K562 (cell line): ENCODE data around the gene BCAS1. TPM values are rescaled to one million over a fixed set of nuclear protein-coding genes. Genes with fewer than 3 reads are reported as not detected.

Experiments used
- ATAC-seq: fragments of 200-7000 bp; cut with Tn5 transposase; 3 replicates; pipeline ENCODE4 v1.9.1; 2020; ENCODE audit warnings: moderate library complexity
- BruUV-seq: library from RNA; stranded (reverse); fragments of 400-500 nt; replicated peaks from 2 replicates; lab custom pipeline; 2021; lab: Mats Ljungman, UMichigan
- CTCF ChIA-PET: fragments of 300-600 bp; formaldehyde crosslinking; extraction: SDS; loops from one replicate; lab custom pipeline; 2021; ENCODE audit warnings: low intra/inter-chr PET ratio; lab: Yijun Ruan, JAX
- POLR2A ChIA-PET: fragments of 300-600, 350-650 bp; sonication (Branson Sonifier 250); formaldehyde crosslinking; extraction: SDS; loops from one replicate; lab custom pipeline; 2021; ENCODE audit warnings: antibody characterized with exemption, inconsistent platforms; lab: Yijun Ruan, JAX
- DNase-seq, 4 experiments: peaks; one replicate each; pipeline versions ENCODE4 v3.0.0 to v3.0.0-alpha.2; 2011 to 2018; ENCODE audit warnings: low spot score in 3 of 4, mixed read lengths in 3 of 4; ENCODE audit errors: extremely low read depth in 1 of 4
- FAIRE-seq: peaks from 2 replicates; lab custom pipeline; 2011; peaks lifted over from hg19 to GRCh38; lab: Jason Lieb, UNC
- H2AFZ ChIP-seq: 2 replicates; pipeline ENCODE4 v1.6.0; 2011; ENCODE audit warnings: low read depth, low read length, control low read depth, inconsistent platforms
- H3K27ac ChIP-seq: fragments of 200-600 bp; 3 replicates; pipeline ENCODE4 v1.8.0; 2011; ENCODE audit warnings: low read depth, mild to moderate bottlenecking, control low read depth, inconsistent platforms, low read length, moderate library complexity, mixed read lengths; ENCODE audit errors: extremely low read depth
- H3K27me3 ChIP-seq, 2 experiments: fragments of 300-600 bp in 1 of 2; 2 replicates in 1 of 2; 3 replicates in 1 of 2; pipeline versions ENCODE4 v1.6.0 to v1.8.0; 2011; ENCODE audit warnings: inconsistent platforms in 2 of 2, low read length in 2 of 2, mild to moderate bottlenecking in 1 of 2, mixed read lengths in 1 of 2, moderate library complexity in 1 of 2; ENCODE audit not compliant: control insufficient read depth in 2 of 2, insufficient read depth in 2 of 2
- H3K36me3 ChIP-seq: fragments of 300-600 bp; 3 replicates; pipeline ENCODE4 v1.8.0; 2011; ENCODE audit warnings: mild to moderate bottlenecking, low read length, inconsistent platforms; ENCODE audit not compliant: control insufficient read depth, insufficient read depth
- H3K4me1 ChIP-seq, 2 experiments: fragments of 200-600 bp in 1 of 2; replicated peaks in 1 of 2; 2 replicates in 1 of 2; 3 replicates in 1 of 2; pipeline versions ENCODE4 v1.5.1 to v1.8.0; 2011; ENCODE audit warnings: inconsistent platforms in 2 of 2, low read length in 2 of 2, mild to moderate bottlenecking in 1 of 2, mixed read lengths in 1 of 2, moderate library complexity in 1 of 2; ENCODE audit not compliant: control insufficient read depth in 2 of 2, insufficient read depth in 2 of 2
- H3K4me2 ChIP-seq: 2 replicates; pipeline ENCODE4 v1.6.1; 2011; ENCODE audit warnings: low read length, control low read depth, inconsistent platforms, mixed read lengths; ENCODE audit not compliant: insufficient read depth
- H3K4me3 ChIP-seq: fragments of 200-600 bp; sonication (generic), shearing (Covaris generic); 2 replicates; pipeline ENCODE4 v1.5.1; 2016; ENCODE audit warnings: control low read depth, inconsistent platforms
- H3K79me2 ChIP-seq: fragments of 200-600 bp; 3 replicates; pipeline ENCODE4 v1.8.0; 2011; ENCODE audit warnings: low read length, inconsistent platforms; ENCODE audit not compliant: control insufficient read depth, insufficient read depth
- H3K9ac ChIP-seq, 2 experiments: 2 replicates each; pipeline versions ENCODE4 v1.6.0 to v1.6.1; 2011; ENCODE audit warnings: low read depth in 2 of 2, low read length in 2 of 2, control low read depth in 1 of 2, inconsistent platforms in 1 of 2, mild to moderate bottlenecking in 1 of 2, mixed read lengths in 1 of 2; ENCODE audit not compliant: insufficient read depth in 1 of 2
- H3K9me1 ChIP-seq: one replicate; pipeline ENCODE4 v1.6.0; 2011; ENCODE audit warnings: inconsistent platforms, mild to moderate bottlenecking, low read length, moderate library complexity; ENCODE audit not compliant: control insufficient read depth, insufficient read depth
- H3K9me3 ChIP-seq: replicated peaks from 2 replicates; pipeline ENCODE4 v1.5.1; 2011; ENCODE audit warnings: low read depth, low read length, inconsistent platforms; ENCODE audit not compliant: control insufficient read depth, insufficient read depth
- H4K20me1 ChIP-seq: replicated peaks from 2 replicates; pipeline ENCODE4 v1.6.1; 2011; ENCODE audit warnings: low read length, inconsistent platforms, mixed read lengths; ENCODE audit not compliant: control insufficient read depth, insufficient read depth
- MIER1 ChIP-seq: fragments of 450-650 bp; IDR thresholded peaks from 2 replicates; pipeline ENCODE4 v1.6.1; 2016; ENCODE audit warnings: antibody characterized with exemption, mild to moderate bottlenecking, low read depth
- NCOA2 ChIP-seq, 2 experiments: fragments of 450-650 bp; IDR thresholded peaks; 2 replicates each; pipeline ENCODE4 v1.6.1; 2018; ENCODE audit warnings: mild to moderate bottlenecking in 2 of 2, moderate library complexity in 1 of 2; ENCODE audit not compliant: partially characterized antibody in 2 of 2
- STAG1 ChIP-seq: sonication (generic); formaldehyde crosslinking; IDR thresholded peaks from 2 replicates; pipeline ENCODE4 v1.5.0; 2020; ENCODE audit warnings: missing genetic modification reagents, borderline replicate concordance
- TAF1 ChIP-seq: IDR thresholded peaks from 2 replicates; pipeline ENCODE4 v1.6.1; 2011; ENCODE audit warnings: mild to moderate bottlenecking, low read length, moderate library complexity; ENCODE audit not compliant: insufficient read depth, control insufficient read depth, severe bottlenecking; ENCODE audit errors: extremely low read depth
- ZNF77 ChIP-seq: fragments of 250-450 bp; sonication (Bioruptor Pico); IDR thresholded peaks from 2 replicates; pipeline ENCODE4 v1.5.0; 2020
- WGBS: fragments of 100-300 bp; shearing (Covaris generic); methylation state at CpG from one replicate; pipeline ENCODE4 v1.1.6; 2016; ENCODE audit warnings: low coverage, mixed read lengths; ENCODE audit not compliant: insufficient coverage; ENCODE audit errors: missing lambda C conversion rate; 5-methylcytosine and 5-hydroxymethylcytosine counted together
- in situ Hi-C: fragments of 300-500 bp; cut with MboI; formaldehyde crosslinking; loops from 4 replicates; pipeline ENCODE4 v1.15.0; 2018; ENCODE audit warnings: inconsistent platforms, mixed read lengths
- intact Hi-C: fragments of 100-400 bp; cut with micrococcal nuclease; formaldehyde crosslinking; loops from 2 replicates; pipeline ENCODE4 v1.14.2; 2022
- polyA plus RNA-seq, 8 experiments: library from polyadenylated mRNA; depleted of rRNA in 4 of 8; stranded (reverse) in 5 of 8; unstranded in 3 of 8; fragments of >200 nt; fragmentation: Nextera tagmentation in 2 of 8; fragmentation: Illumina TruSeq in 1 of 8; extraction: Ambion mirVana in 2 of 8; extraction: Trizol in 1 of 8; gene quantifications; 2 replicates each; pipeline versions ENCODE4 v1.2.1 to v1.2.3, GENCODE V29; 2011 to 2014; ENCODE audit warnings: inconsistent platforms in 1 of 8, missing spikeins in 1 of 8
- total RNA-seq, 7 experiments: library from RNA; depleted of rRNA in 6 of 7; stranded (reverse); fragments of >200 nt in 6 of 7; fragmentation: Illumina TruSeq in 2 of 7; extraction: Trizol in 2 of 7; gene quantifications; 2 replicates each; pipeline versions ENCODE4 v1.2.1 to v1.2.3, GENCODE V29; 2011 to 2021; ENCODE audit warnings: low replicate concordance in 1 of 7
- TF ChIP-seq, protein P1 (sequence below): fragments of 250-450 bp; sonication (Bioruptor Pico); IDR thresholded peaks from 2 replicates; pipeline ENCODE4 v1.4.0; 2020; ENCODE audit warnings: borderline replicate concordance
- TF ChIP-seq, protein P2 (sequence below): fragments of 250-450 bp; sonication (Bioruptor Pico); IDR thresholded peaks from 2 replicates; pipeline ENCODE4 v1.8.0; 2021; ENCODE audit warnings: mild to moderate bottlenecking, moderate library complexity
- TF ChIP-seq, protein P3 (sequence below), 3 experiments: fragments of 200-800 bp in 1 of 3; fragments of 250-450 bp in 1 of 3; fragments of 450-650 bp in 1 of 3; sonication (Bioruptor Pico) in 1 of 3; sonication (Bioruptor generic) in 1 of 3; formaldehyde crosslinking in 1 of 3; IDR thresholded peaks; 2 replicates each; pipeline versions ENCODE4 v1.6.1 to v1.8.0; 2016 to 2022; ENCODE audit warnings: mild to moderate bottlenecking in 2 of 3, missing genetic modification characterization in 2 of 3, missing compliant biosample characterization in 1 of 3, moderate library complexity in 1 of 3

Gene BCAS1
- total and polyA plus RNA-seq, 9 of the 15 experiments (the other 6 are each of a cell fraction or from before 2014, with no cell fraction given) = 0.18 to 2.3 (median 0.93) TPM

DNA sequence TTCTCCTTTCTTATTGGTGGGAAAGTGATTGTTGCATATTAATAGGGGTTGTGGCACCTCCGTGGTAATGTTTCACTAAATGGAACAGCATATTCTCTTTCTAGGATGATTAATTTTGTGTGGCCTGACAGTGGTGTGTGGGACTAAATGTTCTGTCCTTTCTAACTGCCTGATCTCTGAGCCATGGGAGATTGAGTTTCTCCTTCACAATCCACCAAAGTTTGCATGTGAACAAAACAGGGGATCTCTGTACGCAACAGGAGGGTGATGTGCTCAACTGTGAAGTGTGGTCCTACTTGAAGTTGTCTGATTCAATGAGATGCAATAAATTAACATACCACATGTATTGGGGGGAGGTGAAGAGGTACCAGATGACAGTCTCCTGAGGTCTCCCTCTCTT lies 19.3 kb downstream of the BCAS1 start:
- TF ChIP-seq NCOA2 (IDR thresholded peaks at IDR 0.05; ENCODE audit: partially characterized antibody in 2 of 2) (no peak), ZNF77 (CRISPR knock-in tag) (no peak), TAF1 (no peak), STAG1 (CRISPR knock-in tag) (no peak), MIER1 (no peak)
- TF ChIP-seq, protein P1, sequence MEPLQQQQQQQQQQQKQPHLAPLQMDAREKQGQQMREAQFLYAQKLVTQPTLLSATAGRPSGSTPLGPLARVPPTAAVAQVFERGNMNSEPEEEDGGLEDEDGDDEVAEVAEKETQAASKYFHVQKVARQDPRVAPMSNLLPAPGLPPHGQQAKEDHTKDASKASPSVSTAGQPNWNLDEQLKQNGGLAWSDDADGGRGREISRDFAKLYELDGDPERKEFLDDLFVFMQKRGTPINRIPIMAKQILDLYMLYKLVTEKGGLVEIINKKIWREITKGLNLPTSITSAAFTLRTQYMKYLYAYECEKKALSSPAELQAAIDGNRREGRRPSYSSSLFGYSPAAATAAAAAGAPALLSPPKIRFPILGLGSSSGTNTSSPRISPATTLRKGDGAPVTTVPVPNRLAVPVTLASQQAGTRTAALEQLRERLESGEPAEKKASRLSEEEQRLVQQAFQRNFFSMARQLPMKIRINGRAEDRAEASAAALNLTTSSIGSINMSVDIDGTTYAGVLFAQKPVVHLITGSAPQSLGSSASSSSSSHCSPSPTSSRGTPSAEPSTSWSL (CRISPR knock-in tag) = no peak
- TF ChIP-seq, protein P2, sequence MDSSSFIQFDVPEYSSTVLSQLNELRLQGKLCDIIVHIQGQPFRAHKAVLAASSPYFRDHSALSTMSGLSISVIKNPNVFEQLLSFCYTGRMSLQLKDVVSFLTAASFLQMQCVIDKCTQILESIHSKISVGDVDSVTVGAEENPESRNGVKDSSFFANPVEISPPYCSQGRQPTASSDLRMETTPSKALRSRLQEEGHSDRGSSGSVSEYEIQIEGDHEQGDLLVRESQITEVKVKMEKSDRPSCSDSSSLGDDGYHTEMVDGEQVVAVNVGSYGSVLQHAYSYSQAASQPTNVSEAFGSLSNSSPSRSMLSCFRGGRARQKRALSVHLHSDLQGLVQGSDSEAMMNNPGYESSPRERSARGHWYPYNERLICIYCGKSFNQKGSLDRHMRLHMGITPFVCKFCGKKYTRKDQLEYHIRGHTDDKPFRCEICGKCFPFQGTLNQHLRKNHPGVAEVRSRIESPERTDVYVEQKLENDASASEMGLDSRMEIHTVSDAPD (CRISPR knock-in tag) = no peak
- TF ChIP-seq, protein P3, sequence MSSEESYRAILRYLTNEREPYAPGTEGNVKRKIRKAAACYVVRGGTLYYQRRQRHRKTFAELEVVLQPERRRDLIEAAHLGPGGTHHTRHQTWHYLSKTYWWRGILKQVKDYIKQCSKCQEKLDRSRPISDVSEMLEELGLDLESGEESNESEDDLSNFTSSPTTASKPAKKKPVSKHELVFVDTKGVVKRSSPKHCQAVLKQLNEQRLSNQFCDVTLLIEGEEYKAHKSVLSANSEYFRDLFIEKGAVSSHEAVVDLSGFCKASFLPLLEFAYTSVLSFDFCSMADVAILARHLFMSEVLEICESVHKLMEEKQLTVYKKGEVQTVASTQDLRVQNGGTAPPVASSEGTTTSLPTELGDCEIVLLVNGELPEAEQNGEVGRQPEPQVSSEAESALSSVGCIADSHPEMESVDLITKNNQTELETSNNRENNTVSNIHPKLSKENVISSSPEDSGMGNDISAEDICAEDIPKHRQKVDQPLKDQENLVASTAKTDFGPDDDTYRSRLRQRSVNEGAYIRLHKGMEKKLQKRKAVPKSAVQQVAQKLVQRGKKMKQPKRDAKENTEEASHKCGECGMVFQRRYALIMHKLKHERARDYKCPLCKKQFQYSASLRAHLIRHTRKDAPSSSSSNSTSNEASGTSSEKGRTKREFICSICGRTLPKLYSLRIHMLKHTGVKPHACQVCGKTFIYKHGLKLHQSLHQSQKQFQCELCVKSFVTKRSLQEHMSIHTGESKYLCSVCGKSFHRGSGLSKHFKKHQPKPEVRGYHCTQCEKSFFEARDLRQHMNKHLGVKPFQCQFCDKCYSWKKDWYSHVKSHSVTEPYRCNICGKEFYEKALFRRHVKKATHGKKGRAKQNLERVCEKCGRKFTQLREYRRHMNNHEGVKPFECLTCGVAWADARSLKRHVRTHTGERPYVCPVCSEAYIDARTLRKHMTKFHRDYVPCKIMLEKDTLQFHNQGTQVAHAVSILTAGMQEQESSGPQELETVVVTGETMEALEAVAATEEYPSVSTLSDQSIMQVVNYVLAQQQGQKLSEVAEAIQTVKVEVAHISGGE (CRISPR knock-in tag; IDR thresholded peaks at IDR 0.05) = peak in 1 of 3 experiments; percentile 73; a peak in 2 of 6 replicates
- BruUV-seq = no TSS peak
- no peaks in the 10 kb centered on the region for H3K9me1 ChIP-seq
- H3K4me3 ChIP-seq = no peak overlapping the region
- 20% methylated on average over 2 of the region's 2 CpGs for WGBS
- ChIA-PET POLR2A (interaction anchor here (0.8 kb wide), 1 partner anchor 11 kb away, joined by 3 read pairs; no protein-coding TSS in a partner anchor), CTCF (no interaction called here)
- H4K20me1 ChIP-seq = no peaks in the 10 kb centered on the region
- no peaks in the 10 kb centered on the region; the same call in 1 of the 2 replicates for H3K9me3 ChIP-seq
- H3K27me3 ChIP-seq = no peaks in the 10 kb centered on the region
- no peak overlapping the region for H3K27ac ChIP-seq
- intact Hi-C loops (no loop called here), in situ Hi-C loops (no loop called here)
- H2AFZ ChIP-seq = no peak overlapping the region
- H3K9ac ChIP-seq = no peak overlapping the region
- no peaks in the 10 kb centered on the region for H3K79me2 ChIP-seq
- ATAC-seq (no peak), FAIRE-seq (no peak), DNase-seq (no peak)
- H3K36me3 ChIP-seq = no peaks in the 10 kb centered on the region
- peaks cover 0 to 6% of the 10 kb centered on the region in 2 experiments; a peak in 2 of 5 replicates for H3K4me1 ChIP-seq
- no peak overlapping the region for H3K4me2 ChIP-seq
